Measurements from ENCODE around the gene ICA1L. TPM values are rescaled to one million over a fixed set of nuclear protein-coding genes. Genes with fewer than 3 reads are reported as not detected.
"Not testable (repeated sequence)": the region's sequence is repeated elsewhere in the genome, so short reads cannot be mapped to it uniquely, and the experiment has no call there.

The ICA1L gene
- total and polyA plus RNA-seq, 5 donors from 2014 or later, result 0.74 to 1.9 (median 0.91) TPM

- Histone ChIP-seq H3K4me1 (ENCODE audit: control insufficient read depth, insufficient read depth, low read length, poor library complexity, severe bottlenecking) (peaks cover 12% of the 10 kb centered on the region), H3K27me3 (ENCODE audit: control insufficient read depth, insufficient read depth, low read length) (no peaks in the 10 kb centered on the region), H3K9me3 (ENCODE audit: control insufficient read depth in 2 of 2, low read length in 2 of 2) (no peaks in the 10 kb centered on the region), H3K36me3 (ENCODE audit: control insufficient read depth, insufficient read depth, low read length) (no peaks in the 10 kb centered on the region), H3K4me3 (ENCODE audit: low read depth, low read length) (peak overlapping the region; percentile 84), H3K27ac (ENCODE audit: insufficient read depth, low read length, poor library complexity, severe bottlenecking) (no peak overlapping the region)
- peak; percentile 77 to 80 for ATAC-seq (ENCODE audit: low read depth in 2 of 2)
- no peaks in the 10 kb centered on the region for H3K27me3 Mint-ChIP-seq
- no peaks in the 10 kb centered on the region for H3K9me3 Mint-ChIP-seq
- peak; percentile 19 to 71 (median 59) for DNase-seq
- peak overlapping the region; percentile 43 to 83 (median 44) for H3K27ac Mint-ChIP-seq
- H3K36me3 Mint-ChIP-seq, result no peaks in the 10 kb centered on the region
- H3K4me3 Mint-ChIP-seq, result peak overlapping the region; percentile 89 to 97 (median 93)
- H3K4me1 Mint-ChIP-seq, result peaks cover 4 to 13% (median 9%) of the 10 kb centered on the region in 4 donors
Observed at GRCh38 chr2:202870431-202871299, 901 bp downstream of the ICA1L start.

GRCh38 chr2:202861987-202862386 lies 9.6 kb downstream of the ICA1L start:
- H3K27ac ChIP-seq (ENCODE audit: insufficient read depth, low read length, poor library complexity, severe bottlenecking), result no peak overlapping the region
- peaks cover 0 to 4% (median 0%) of the 10 kb centered on the region in 7 donors for H3K9me3 Mint-ChIP-seq
- DNase-seq (no peak), ATAC-seq (ENCODE audit: low read depth in 2 of 2) (no peak)
- H3K27me3 ChIP-seq (ENCODE audit: control insufficient read depth, insufficient read depth, low read length), result no peaks in the 10 kb centered on the region
- no peaks in the 10 kb centered on the region for H3K9me3 ChIP-seq (ENCODE audit: control insufficient read depth in 2 of 2, low read length in 2 of 2)
- H3K36me3 Mint-ChIP-seq, result no peaks in the 10 kb centered on the region
- no peak overlapping the region for H3K27ac Mint-ChIP-seq
- H3K4me1 Mint-ChIP-seq, result no peaks in the 10 kb centered on the region
- H3K4me1 ChIP-seq (ENCODE audit: control insufficient read depth, insufficient read depth, low read length, poor library complexity, severe bottlenecking), result no peaks in the 10 kb centered on the region
- H3K4me3 Mint-ChIP-seq, result no peak overlapping the region
- no peaks in the 10 kb centered on the region for H3K36me3 ChIP-seq (ENCODE audit: control insufficient read depth, insufficient read depth, low read length)
- no peaks in the 10 kb centered on the region for H3K27me3 Mint-ChIP-seq
- H3K4me3 ChIP-seq (ENCODE audit: low read depth, low read length), result no peak overlapping the region

- no peaks in the 10 kb centered on the region for H3K36me3 Mint-ChIP-seq
- H3K36me3 ChIP-seq (ENCODE audit: control insufficient read depth, insufficient read depth, low read length), result no peaks in the 10 kb centered on the region
- no peak for DNase-seq
- H3K27ac ChIP-seq (ENCODE audit: insufficient read depth, low read length, poor library complexity, severe bottlenecking), result no peak overlapping the region
- no peaks in the 10 kb centered on the region for H3K27me3 ChIP-seq (ENCODE audit: control insufficient read depth, insufficient read depth, low read length)
- no peak overlapping the region for H3K27ac Mint-ChIP-seq
- H3K4me3 Mint-ChIP-seq, result no peak overlapping the region
- no peak for ATAC-seq (ENCODE audit: low read depth in 2 of 2)
- no peaks in the 10 kb centered on the region for H3K4me1 ChIP-seq (ENCODE audit: control insufficient read depth, insufficient read depth, low read length, poor library complexity, severe bottlenecking)
- peaks cover 0 to 12% (median 0%) of the 10 kb centered on the region in 7 donors for H3K9me3 Mint-ChIP-seq
- peaks cover 0 to 2% (median 0%) of the 10 kb centered on the region in 4 donors for H3K4me1 Mint-ChIP-seq
- H3K4me3 ChIP-seq (ENCODE audit: low read depth, low read length), result no peak overlapping the region
- peaks cover 9% of the 10 kb centered on the region for H3K27me3 Mint-ChIP-seq
- H3K9me3 ChIP-seq (ENCODE audit: control insufficient read depth in 2 of 2, low read length in 2 of 2), result no peaks in the 10 kb centered on the region
Observed at GRCh38 chr2:202858601-202859000, 13.0 kb downstream of the ICA1L start.

- not testable (repeated sequence) for H3K36me3 Mint-ChIP-seq; H3K4me3 ChIP-seq (ENCODE audit: low read depth, low read length); H3K9me3 ChIP-seq (ENCODE audit: control insufficient read depth in 2 of 2, low read length in 2 of 2); H3K27me3 ChIP-seq (ENCODE audit: control insufficient read depth, insufficient read depth, low read length); H3K27ac Mint-ChIP-seq; H3K9me3 Mint-ChIP-seq; H3K27me3 Mint-ChIP-seq; H3K4me3 Mint-ChIP-seq; H3K27ac ChIP-seq (ENCODE audit: insufficient read depth, low read length, poor library complexity, severe bottlenecking); ATAC-seq (ENCODE audit: low read depth in 2 of 2); H3K4me1 ChIP-seq (ENCODE audit: control insufficient read depth, insufficient read depth, low read length, poor library complexity, severe bottlenecking); DNase-seq; H3K36me3 ChIP-seq (ENCODE audit: control insufficient read depth, insufficient read depth, low read length); H3K4me1 Mint-ChIP-seq
Observed at GRCh38 chr2:202849343-202849742, 22.2 kb downstream of the ICA1L start.

GRCh38 chr2:202848813-202849212 lies 22.8 kb downstream of the ICA1L start:
- H3K9me3 ChIP-seq (ENCODE audit: control insufficient read depth in 2 of 2, low read length in 2 of 2), result no peaks in the 10 kb centered on the region
- peaks cover 0 to 2% (median 0%) of the 10 kb centered on the region in 7 donors for H3K9me3 Mint-ChIP-seq
- no peak overlapping the region for H3K27ac ChIP-seq (ENCODE audit: insufficient read depth, low read length, poor library complexity, severe bottlenecking)
- H3K4me1 ChIP-seq (ENCODE audit: control insufficient read depth, insufficient read depth, low read length, poor library complexity, severe bottlenecking), result no peaks in the 10 kb centered on the region
- DNase-seq, result peak in 1 of 3 donors; percentile 38
- no peak overlapping the region for H3K4me3 Mint-ChIP-seq
- H3K4me1 Mint-ChIP-seq, result peaks cover 0 to 5% (median 2%) of the 10 kb centered on the region in 4 donors
- no peak overlapping the region for H3K4me3 ChIP-seq (ENCODE audit: low read depth, low read length)
- H3K36me3 Mint-ChIP-seq, result no peaks in the 10 kb centered on the region
- no peaks in the 10 kb centered on the region for H3K36me3 ChIP-seq (ENCODE audit: control insufficient read depth, insufficient read depth, low read length)
- no peaks in the 10 kb centered on the region for H3K27me3 ChIP-seq (ENCODE audit: control insufficient read depth, insufficient read depth, low read length)
- ATAC-seq (ENCODE audit: low read depth in 2 of 2), result no peak
- no peaks in the 10 kb centered on the region for H3K27me3 Mint-ChIP-seq
- no peak overlapping the region for H3K27ac Mint-ChIP-seq

GRCh38 chr2:202847693-202848524 lies 23.7 kb downstream of the ICA1L start:
- no peaks in the 10 kb centered on the region for H3K27me3 Mint-ChIP-seq
- peaks cover 0 to 9% (median 2%) of the 10 kb centered on the region in 7 donors for H3K9me3 Mint-ChIP-seq
- Histone ChIP-seq H3K9me3 (ENCODE audit: control insufficient read depth in 2 of 2, low read length in 2 of 2) (peaks cover 5 to 7% of the 10 kb centered on the region in 2 experiments), H3K27ac (ENCODE audit: insufficient read depth, low read length, poor library complexity, severe bottlenecking) (no peak overlapping the region), H3K4me3 (ENCODE audit: low read depth, low read length) (no peak overlapping the region), H3K36me3 (ENCODE audit: control insufficient read depth, insufficient read depth, low read length) (no peaks in the 10 kb centered on the region), H3K27me3 (ENCODE audit: control insufficient read depth, insufficient read depth, low read length) (no peaks in the 10 kb centered on the region), H3K4me1 (ENCODE audit: control insufficient read depth, insufficient read depth, low read length, poor library complexity, severe bottlenecking) (no peaks in the 10 kb centered on the region)
- no peak overlapping the region for H3K4me3 Mint-ChIP-seq
- DNase-seq (no peak), ATAC-seq (ENCODE audit: low read depth in 2 of 2) (no peak)
- H3K27ac Mint-ChIP-seq, result no peak overlapping the region
- H3K36me3 Mint-ChIP-seq, result no peaks in the 10 kb centered on the region
- H3K4me1 Mint-ChIP-seq, result peaks cover 0 to 5% (median 2%) of the 10 kb centered on the region in 4 donors

GRCh38 chr2:202844656-202845055 lies 26.9 kb downstream of the ICA1L start:
- Mint-ChIP-seq H3K27ac (no peak overlapping the region), H3K27me3 (no peaks in the 10 kb centered on the region), H3K36me3 (no peaks in the 10 kb centered on the region), H3K4me3 (no peak overlapping the region), H3K4me1 (peaks cover 0 to 5% (median 2%) of the 10 kb centered on the region in 4 donors), H3K9me3 (peaks cover 0 to 13% (median 4%) of the 10 kb centered on the region in 7 donors)
- Histone ChIP-seq H3K27ac (ENCODE audit: insufficient read depth, low read length, poor library complexity, severe bottlenecking) (no peak overlapping the region), H3K9me3 (ENCODE audit: control insufficient read depth in 2 of 2, low read length in 2 of 2) (peaks cover 11 to 16% of the 10 kb centered on the region in 2 experiments), H3K4me3 (ENCODE audit: low read depth, low read length) (no peak overlapping the region), H3K36me3 (ENCODE audit: control insufficient read depth, insufficient read depth, low read length) (no peaks in the 10 kb centered on the region), H3K27me3 (ENCODE audit: control insufficient read depth, insufficient read depth, low read length) (no peaks in the 10 kb centered on the region), H3K4me1 (ENCODE audit: control insufficient read depth, insufficient read depth, low read length, poor library complexity, severe bottlenecking) (no peaks in the 10 kb centered on the region)
- DNase-seq, result no peak
- ATAC-seq (ENCODE audit: low read depth in 2 of 2), result no peak
